PC-3 (cell line): Measurements from ENCODE around the gene UMAD1. TPM values are rescaled to one million over a fixed set of nuclear protein-coding genes. Genes with fewer than 3 reads are reported as not detected.

ENCODE experiments used
- ATAC-seq: fragments of 200-7000 bp; cut with Tn5 transposase; 2 replicates; pipeline ENCODE4 v1.9.1; 2020; ENCODE audit warnings: mild to moderate bottlenecking, moderate library complexity
- BruUV-seq: library from RNA; stranded (reverse); fragments of 400-500 nt; replicated peaks from 2 replicates; lab custom pipeline; 2021; lab: Mats Ljungman, UMichigan
- CTCF ChIA-PET: fragments of 300-600 bp; sonication (Branson Sonifier 250); formaldehyde crosslinking; loops from one replicate; lab custom pipeline; 2022; ENCODE audit warnings: antibody characterized with exemption; lab: Charles Lee
- POLR2A ChIA-PET: fragments of 300-600 bp; sonication (Branson Sonifier 250); formaldehyde crosslinking; loops from one replicate; lab custom pipeline; 2022; ENCODE audit warnings: antibody characterized with exemption; ENCODE audit not compliant: unreplicated experiment; lab: Charles Lee
- DNase-seq: peaks from one replicate; pipeline ENCODE4 v3.0.0-alpha.2; 2015
- H2AFZ ChIP-seq: fragments of 300-600 bp; sonication (generic); 2 replicates; pipeline ENCODE4 v1.6.0; 2016; ENCODE audit warnings: antibody characterized with exemption, low read length
- H3F3A ChIP-seq: fragments of 300-600 bp; sonication (generic); one replicate; pipeline ENCODE4 v1.6.0; 2017; ENCODE audit warnings: antibody characterized with exemption, low read length, control low read depth, mild to moderate bottlenecking; ENCODE audit not compliant: unreplicated experiment
- H3K27ac ChIP-seq: fragments of 300-600 bp; sonication (generic); 2 replicates; pipeline ENCODE4 v1.5.1; 2016; ENCODE audit warnings: mild to moderate bottlenecking, low read length
- H3K27me3 ChIP-seq: fragments of 300-600 bp; sonication (generic); 2 replicates; pipeline ENCODE4 v1.6.1; 2016; ENCODE audit warnings: low read length, mixed read lengths
- H3K36me3 ChIP-seq: fragments of 300-600 bp; sonication (generic); 2 replicates; pipeline ENCODE4 v1.6.1; 2016; ENCODE audit warnings: low read depth, mixed run types, low read length, mixed read lengths
- H3K4me1 ChIP-seq: fragments of 300-600 bp; sonication (generic); 2 replicates; pipeline ENCODE4 v1.5.1; 2016; ENCODE audit warnings: low read length; ENCODE audit not compliant: insufficient read depth
- H3K4me2 ChIP-seq: fragments of 300-600 bp; sonication (generic); 2 replicates; pipeline ENCODE4 v1.6.0; 2016; ENCODE audit warnings: low read length
- H3K4me3 ChIP-seq: fragments of 300-600 bp; sonication (generic); 2 replicates; pipeline ENCODE4 v1.5.1; 2016; ENCODE audit warnings: mild to moderate bottlenecking, low read length, mixed read lengths
- H3K79me2 ChIP-seq: fragments of 300-600 bp; sonication (generic); 2 replicates; pipeline ENCODE4 v1.6.1; 2017; ENCODE audit warnings: low read length, mixed read lengths
- H3K9ac ChIP-seq: fragments of 300-600 bp; sonication (generic); 2 replicates; pipeline ENCODE4 v1.6.0; 2016; ENCODE audit warnings: mild to moderate bottlenecking, low read length
- H3K9me2 ChIP-seq: fragments of 300-600 bp; sonication (generic); replicated peaks from 2 replicates; pipeline ENCODE4 v1.6.1; 2016; ENCODE audit warnings: mixed run types, low read length, mixed read lengths
- H3K9me3 ChIP-seq: fragments of 300-600 bp; sonication (generic); 2 replicates; pipeline ENCODE4 v1.6.1; 2016; ENCODE audit warnings: low read length, mixed read lengths
- H4K20me1 ChIP-seq: fragments of 300-600 bp; sonication (generic); 2 replicates; pipeline ENCODE4 v1.6.1; 2016; ENCODE audit warnings: low read length, mixed read lengths
- EZH2 ChIP-seq: fragments of 300-600 bp; sonication (generic); IDR thresholded peaks from one replicate; pipeline ENCODE4 v1.6.1; 2017; ENCODE audit warnings: antibody characterized with exemption, mild to moderate bottlenecking, low read length; ENCODE audit not compliant: unreplicated experiment
- EZH2phosphoT487 ChIP-seq: fragments of 300-600 bp; sonication (generic); IDR thresholded peaks from 2 replicates; pipeline ENCODE4 v1.6.1; 2018; ENCODE audit warnings: mild to moderate bottlenecking, antibody characterized with exemption, low read length, borderline replicate concordance
- intact Hi-C: fragments of 100-400 bp; cut with micrococcal nuclease; formaldehyde crosslinking; loops from 2 replicates; pipeline ENCODE4 v1.9.0; 2023
- total RNA-seq: library from RNA; depleted of rRNA; stranded (reverse); fragments of >200 nt; gene quantifications from 2 replicates; pipeline ENCODE4 v1.2.3, GENCODE V29; 2014
- TF ChIP-seq, protein P1 (sequence below): fragments of 300-600 bp; sonication (generic); conservative IDR thresholded peaks from 2 replicates; pipeline ENCODE4 v1.5.1; 2017; ENCODE audit warnings: antibody characterized with exemption, low read depth, mild to moderate bottlenecking, low read length

Gene UMAD1
- total RNA-seq, 1 experiment from 2014 or later, result 8.9 TPM

DNA sequence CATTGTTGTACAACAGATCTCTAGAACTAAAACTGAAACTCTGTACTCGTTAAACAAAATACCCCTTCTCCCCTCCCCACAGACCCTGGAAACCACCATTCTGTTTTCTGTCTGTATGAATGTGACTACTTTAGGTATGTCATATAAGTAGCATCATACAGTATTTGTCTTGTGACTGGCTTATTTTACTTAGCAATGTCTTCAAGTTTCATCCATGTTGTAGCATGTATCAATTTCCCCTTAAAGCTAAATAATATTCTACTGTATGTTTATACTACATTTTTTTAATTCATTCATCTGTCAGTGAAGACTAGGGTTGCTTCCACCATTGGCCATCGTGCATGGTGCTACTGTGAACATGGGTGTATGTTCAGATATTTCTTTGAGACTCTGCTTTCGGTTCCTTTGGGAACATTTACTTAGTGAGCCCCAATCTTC, 149.0 kb downstream of the UMAD1 start:
- Histone ChIP-seq H3K36me3 (no peaks in the 10 kb centered on the region), H3K27ac (no peak overlapping the region), H3K4me3 (no peak overlapping the region), H3K4me2 (no peak overlapping the region), H3K4me1 (peaks cover 13% of the 10 kb centered on the region), H4K20me1 (no peaks in the 10 kb centered on the region), H3K79me2 (no peaks in the 10 kb centered on the region), H3K9me2 (no peaks in the 10 kb centered on the region), H3F3A (no peaks in the 10 kb centered on the region), H2AFZ (no peak overlapping the region), H3K27me3 (no peaks in the 10 kb centered on the region), H3K9ac (no peak overlapping the region), H3K9me3 (no peaks in the 10 kb centered on the region)
- TF ChIP-seq, protein P1, sequence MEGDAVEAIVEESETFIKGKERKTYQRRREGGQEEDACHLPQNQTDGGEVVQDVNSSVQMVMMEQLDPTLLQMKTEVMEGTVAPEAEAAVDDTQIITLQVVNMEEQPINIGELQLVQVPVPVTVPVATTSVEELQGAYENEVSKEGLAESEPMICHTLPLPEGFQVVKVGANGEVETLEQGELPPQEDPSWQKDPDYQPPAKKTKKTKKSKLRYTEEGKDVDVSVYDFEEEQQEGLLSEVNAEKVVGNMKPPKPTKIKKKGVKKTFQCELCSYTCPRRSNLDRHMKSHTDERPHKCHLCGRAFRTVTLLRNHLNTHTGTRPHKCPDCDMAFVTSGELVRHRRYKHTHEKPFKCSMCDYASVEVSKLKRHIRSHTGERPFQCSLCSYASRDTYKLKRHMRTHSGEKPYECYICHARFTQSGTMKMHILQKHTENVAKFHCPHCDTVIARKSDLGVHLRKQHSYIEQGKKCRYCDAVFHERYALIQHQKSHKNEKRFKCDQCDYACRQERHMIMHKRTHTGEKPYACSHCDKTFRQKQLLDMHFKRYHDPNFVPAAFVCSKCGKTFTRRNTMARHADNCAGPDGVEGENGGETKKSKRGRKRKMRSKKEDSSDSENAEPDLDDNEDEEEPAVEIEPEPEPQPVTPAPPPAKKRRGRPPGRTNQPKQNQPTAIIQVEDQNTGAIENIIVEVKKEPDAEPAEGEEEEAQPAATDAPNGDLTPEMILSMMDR, result no peak
- TF ChIP-seq EZH2 (no peak), EZH2phosphoT487 (no peak)
- DNase-seq (no peak), ATAC-seq (no peak)
- CTCF ChIA-PET, result interaction anchor here (0.5 kb wide), 1 partner anchor 175 kb away, joined by 5 read pairs; no protein-coding TSS in a partner anchor
- intact Hi-C loops, result no loop called here
- BruUV-seq, result no TSS peak
- POLR2A ChIA-PET, result no interaction called here

- no peak for ATAC-seq
- Histone ChIP-seq H3K4me2 (no peak overlapping the region), H3K4me3 (no peak overlapping the region), H4K20me1 (no peaks in the 10 kb centered on the region), H3F3A (no peaks in the 10 kb centered on the region), H3K9me2 (no peaks in the 10 kb centered on the region), H3K36me3 (no peaks in the 10 kb centered on the region), H3K4me1 (peaks cover 17% of the 10 kb centered on the region), H3K9me3 (no peaks in the 10 kb centered on the region), H2AFZ (no peak overlapping the region), H3K27me3 (no peaks in the 10 kb centered on the region), H3K79me2 (no peaks in the 10 kb centered on the region), H3K27ac (no peak overlapping the region), H3K9ac (no peak overlapping the region)
- no peak for DNase-seq
- no TSS peak for BruUV-seq
- intact Hi-C loops, result no loop called here
- TF ChIP-seq EZH2phosphoT487 (no peak), EZH2 (no peak)
- TF ChIP-seq, protein P1, result no peak
- CTCF ChIA-PET, result interaction anchor here (0.5 kb wide), 1 partner anchor 174 kb away, joined by 5 read pairs; no protein-coding TSS in a partner anchor
- POLR2A ChIA-PET, result no interaction called here
These were observed 149.6 kb downstream of the UMAD1 start for GRCh38 chr7:7790041-7790741.

GRCh38 chr7:7791523-7791922, 151.0 kb downstream of the UMAD1 start:
- no peak overlapping the region for H3K9ac ChIP-seq
- no peaks in the 10 kb centered on the region for H3K79me2 ChIP-seq
- no peaks in the 10 kb centered on the region for H3K36me3 ChIP-seq
- no peak overlapping the region for H3K4me2 ChIP-seq
- no peak for ATAC-seq
- H3K4me1 ChIP-seq, result peaks cover 26% of the 10 kb centered on the region
- H3K27ac ChIP-seq, result no peak overlapping the region
- no TSS peak for BruUV-seq
- H3F3A ChIP-seq, result no peaks in the 10 kb centered on the region
- no peak for DNase-seq
- ChIA-PET POLR2A (interaction anchor here (0.6 kb wide), 1 partner anchor 218 kb away, joined by 3 read pairs; no protein-coding TSS in a partner anchor), CTCF (no interaction called here)
- intact Hi-C loops, result no loop called here
- no peaks in the 10 kb centered on the region for H3K27me3 ChIP-seq
- H2AFZ ChIP-seq, result no peak overlapping the region
- no peak overlapping the region for H3K4me3 ChIP-seq
- H3K9me3 ChIP-seq, result no peaks in the 10 kb centered on the region
- no peaks in the 10 kb centered on the region for H3K9me2 ChIP-seq
- no peaks in the 10 kb centered on the region for H4K20me1 ChIP-seq
- TF ChIP-seq EZH2 (no peak), EZH2phosphoT487 (no peak)
- TF ChIP-seq, protein P1, result no peak
